AG09319 (cell line): ENCODE data around the gene COX19.
"Not testable (repeated sequence)": the region's sequence is repeated elsewhere in the genome, so short reads cannot be mapped to it uniquely, and the experiment has no call there.

Source experiments
- DNase-seq: peaks from one replicate; pipeline ENCODE4 v3.0.0-alpha.2; 2010; ENCODE audit warnings: low read depth; ENCODE audit errors: extremely low read depth
- CTCF ChIP-seq: IDR thresholded peaks from 2 replicates; pipeline ENCODE4 v1.5.1; 2011; ENCODE audit warnings: low read depth, mild to moderate bottlenecking, inconsistent platforms, low read length, moderate library complexity

The COX19 gene

DNA sequence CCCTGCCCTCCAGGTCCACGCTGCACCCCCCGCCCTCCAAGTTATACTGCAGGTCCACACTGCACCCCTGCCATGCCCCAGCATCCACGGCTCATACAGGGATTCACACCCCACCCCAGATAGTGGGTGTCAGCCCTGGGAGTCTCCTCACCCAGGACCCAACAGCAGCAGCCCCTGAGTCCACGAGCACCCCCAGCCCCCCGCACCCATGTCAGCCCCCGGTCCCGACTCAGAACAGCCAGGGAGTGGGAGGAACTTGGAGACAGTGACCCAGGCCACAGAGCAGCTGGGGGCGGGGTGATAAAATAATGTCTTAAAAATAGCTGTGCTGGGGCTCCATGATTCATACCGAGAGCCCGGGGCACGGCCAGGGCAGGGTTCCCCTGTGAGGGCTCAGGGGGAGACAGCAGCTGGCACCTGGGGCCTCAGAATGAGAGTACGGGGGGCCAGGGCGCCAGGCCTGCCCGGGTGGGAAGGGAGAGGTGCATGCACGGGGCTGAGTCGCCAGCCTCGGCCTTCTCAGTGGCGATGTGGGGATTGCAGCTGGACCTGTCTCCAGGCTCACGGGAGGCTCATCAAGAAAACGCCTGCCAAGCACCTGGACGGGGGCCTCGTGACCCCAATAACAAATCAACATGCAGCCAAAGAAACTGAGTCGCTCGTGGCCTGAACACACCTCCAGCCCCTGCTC is 50.7 kb downstream of the COX19 start:
- DNase-seq, result no peak
- TF ChIP-seq CTCF, result no peak

DNA sequence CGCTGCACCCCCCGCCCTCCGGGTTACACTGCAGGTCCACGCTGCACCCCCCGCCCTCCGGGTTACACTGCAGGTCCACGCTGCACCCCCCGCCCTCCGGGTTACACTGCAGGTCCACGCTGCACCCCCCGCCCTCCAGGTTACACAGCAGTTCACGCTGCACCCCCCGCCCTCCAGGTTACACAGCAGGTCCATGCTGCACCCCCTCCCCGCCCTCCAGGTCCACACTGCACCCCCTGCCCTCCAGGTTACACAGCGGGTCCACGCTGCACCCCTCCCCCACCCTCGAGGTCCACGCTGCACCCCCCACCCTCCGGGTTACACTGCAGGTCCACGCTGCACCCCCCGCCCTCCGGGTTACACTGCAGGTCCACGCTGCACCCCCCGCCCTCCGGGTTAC is 51.3 kb downstream of the COX19 start:
- DNase-seq, result not testable (repeated sequence)

DNA sequence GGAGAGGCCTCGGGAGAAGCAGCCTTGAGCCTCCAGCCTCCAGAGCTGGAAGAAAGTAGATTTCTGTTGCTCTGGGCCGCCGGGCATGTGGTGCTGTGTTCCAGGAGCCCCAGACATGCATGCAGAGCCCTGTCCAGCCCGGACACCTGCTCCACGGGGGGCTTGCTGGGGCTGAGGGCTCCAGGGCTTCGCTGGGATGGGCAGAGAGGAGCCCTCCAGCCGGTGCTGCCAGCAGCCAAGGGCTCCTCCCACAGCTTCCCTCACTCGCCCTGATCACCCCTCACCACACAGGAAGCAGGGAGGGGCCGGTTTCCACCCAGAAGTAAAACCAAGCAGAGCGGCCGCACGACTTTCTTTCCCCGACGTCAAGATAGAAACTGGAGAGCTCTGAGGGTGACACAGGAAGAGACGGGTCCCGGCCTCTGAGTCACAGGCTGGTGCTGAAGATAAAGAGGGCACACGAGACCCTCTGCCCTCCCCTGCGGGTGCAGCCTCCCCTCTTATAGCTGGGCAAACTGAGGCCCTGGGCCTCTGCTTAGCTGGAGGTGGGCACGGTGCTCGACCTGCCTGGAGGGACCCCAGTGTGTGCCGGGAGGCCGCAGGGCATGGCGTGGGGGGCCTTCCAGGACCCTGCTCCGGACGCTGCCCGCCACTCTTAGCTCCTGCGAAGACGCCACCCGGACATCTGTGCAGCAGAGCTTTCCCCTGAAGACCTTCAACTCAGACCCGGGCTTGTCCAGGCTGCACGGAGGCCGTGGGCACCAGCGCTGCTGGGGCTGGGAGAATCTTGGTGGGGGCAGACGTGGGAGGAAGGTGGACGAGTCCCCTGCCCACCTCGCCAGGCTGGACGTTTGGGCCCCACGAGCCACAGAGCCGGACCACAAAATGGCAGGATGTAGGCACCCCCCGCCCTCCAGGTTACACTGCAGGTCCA is 52.0 kb downstream of the COX19 start:
- TF ChIP-seq CTCF, result no peak
- DNase-seq, result no peak

- no peak for TF ChIP-seq CTCF
- DNase-seq, result no peak
Observed at GRCh38 chr7:922334-923107, 52.8 kb downstream of the COX19 start.

DNA sequence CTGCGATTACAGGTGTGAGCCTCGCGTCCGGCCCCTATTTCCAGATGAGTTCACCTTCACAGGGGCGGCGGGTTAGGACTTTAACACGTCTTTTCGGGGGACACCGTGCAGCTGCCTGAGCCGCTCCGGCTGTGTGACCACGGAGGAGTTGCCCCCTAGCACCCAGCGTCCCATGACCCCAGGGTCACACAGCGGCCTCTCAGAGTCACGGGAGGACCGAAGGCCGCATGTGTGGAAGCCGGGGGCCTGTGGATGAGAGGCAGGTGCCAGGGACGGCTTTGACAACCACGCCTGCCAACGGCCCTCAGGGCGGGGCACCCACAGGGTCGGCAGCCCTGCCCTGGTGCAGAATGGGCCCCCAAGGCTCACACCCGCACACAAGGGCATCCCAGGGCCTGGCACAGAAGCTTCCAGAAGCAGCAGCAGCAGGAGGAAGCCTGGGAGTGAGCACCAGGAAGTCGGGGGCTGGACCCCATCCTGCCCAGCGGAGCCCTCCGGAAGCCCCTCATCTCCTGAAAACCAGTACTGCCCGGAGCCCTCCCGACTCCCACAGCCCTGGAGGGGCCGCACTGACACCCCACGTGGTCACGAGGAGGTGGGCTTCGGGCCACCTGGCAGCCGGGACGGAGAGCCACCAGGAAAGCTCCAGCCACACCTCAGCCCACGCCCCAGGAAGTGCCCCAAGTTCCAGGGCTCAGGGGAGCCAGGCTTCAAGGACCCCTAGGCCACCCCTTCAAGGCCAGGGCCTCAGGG is 53.6 kb downstream of the COX19 start:
- no peak for TF ChIP-seq CTCF
- no peak for DNase-seq

DNA sequence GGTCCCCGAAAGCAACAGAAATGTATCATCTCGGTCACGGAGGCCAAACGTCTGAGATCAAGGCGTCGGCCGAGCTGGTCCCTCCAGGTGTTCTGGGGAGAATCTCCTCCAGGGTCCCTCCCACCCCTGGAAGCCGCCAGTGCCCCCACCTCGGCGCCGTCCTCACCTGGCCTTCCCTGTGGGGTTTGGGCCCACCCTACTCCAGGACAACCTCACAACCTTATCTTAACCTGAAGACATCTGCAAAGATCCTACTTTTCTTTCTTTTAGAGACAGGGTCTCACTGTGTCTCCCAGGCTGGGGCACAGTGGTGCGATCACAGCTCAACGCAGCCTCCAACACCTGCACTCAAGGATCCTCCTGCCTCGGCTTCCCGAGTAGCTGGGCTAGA is 54.3 kb downstream of the COX19 start:
- no peak for DNase-seq
- TF ChIP-seq CTCF, result no peak
